Hypothalamus (tissue), 51 donors: ENCODE data around the gene PPP1R15B.

Experiments used
- DNase-seq, 51 donors: peaks; one replicate each; lab custom pipeline; 2025; lab: John Stamatoyannopoulos, UW

Gene PPP1R15B

DNA sequence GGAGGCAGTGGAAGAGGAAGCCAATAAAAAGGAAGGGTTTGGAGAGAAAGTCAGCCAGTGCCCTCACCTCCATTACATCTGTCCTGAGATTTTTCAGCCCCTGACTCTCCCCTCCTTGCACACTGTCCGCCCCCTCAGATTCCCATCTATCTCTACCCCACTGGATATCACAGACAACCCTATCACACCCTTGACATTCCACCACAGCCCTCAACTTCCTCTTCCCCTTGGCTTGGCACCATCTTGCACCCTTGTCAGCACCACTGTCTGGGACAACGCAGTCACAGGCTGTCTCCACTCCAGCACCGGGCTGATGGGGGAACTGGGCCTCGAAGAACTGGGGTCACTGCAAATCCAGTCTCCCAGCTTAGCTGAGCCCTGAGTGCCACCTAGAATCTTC, 37.7 kb downstream of the PPP1R15B start:
- no peak for DNase-seq

DNA sequence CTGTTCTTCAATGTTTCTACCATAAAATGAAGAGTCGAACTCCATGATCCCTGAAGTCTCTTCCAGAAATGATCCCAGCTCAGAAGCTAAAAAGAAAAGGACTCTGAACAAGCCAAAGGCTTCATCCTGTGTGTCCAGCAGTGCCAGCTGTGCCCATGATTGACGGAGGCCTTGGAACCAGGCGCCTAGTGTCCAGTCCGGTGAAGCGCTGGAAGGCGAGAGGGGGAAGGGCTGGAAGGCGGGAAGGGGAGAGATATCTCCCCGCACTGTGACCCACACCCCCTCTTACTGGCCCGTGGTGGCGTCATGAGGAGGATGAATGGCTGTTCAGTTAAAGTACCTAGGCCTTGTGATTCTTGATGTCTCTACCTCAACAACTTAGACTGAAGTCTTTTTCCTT, 41.4 kb downstream of the PPP1R15B start:
- peak in 24 of 51 donors; percentile 17 to 78 (median 46) for DNase-seq

DNA sequence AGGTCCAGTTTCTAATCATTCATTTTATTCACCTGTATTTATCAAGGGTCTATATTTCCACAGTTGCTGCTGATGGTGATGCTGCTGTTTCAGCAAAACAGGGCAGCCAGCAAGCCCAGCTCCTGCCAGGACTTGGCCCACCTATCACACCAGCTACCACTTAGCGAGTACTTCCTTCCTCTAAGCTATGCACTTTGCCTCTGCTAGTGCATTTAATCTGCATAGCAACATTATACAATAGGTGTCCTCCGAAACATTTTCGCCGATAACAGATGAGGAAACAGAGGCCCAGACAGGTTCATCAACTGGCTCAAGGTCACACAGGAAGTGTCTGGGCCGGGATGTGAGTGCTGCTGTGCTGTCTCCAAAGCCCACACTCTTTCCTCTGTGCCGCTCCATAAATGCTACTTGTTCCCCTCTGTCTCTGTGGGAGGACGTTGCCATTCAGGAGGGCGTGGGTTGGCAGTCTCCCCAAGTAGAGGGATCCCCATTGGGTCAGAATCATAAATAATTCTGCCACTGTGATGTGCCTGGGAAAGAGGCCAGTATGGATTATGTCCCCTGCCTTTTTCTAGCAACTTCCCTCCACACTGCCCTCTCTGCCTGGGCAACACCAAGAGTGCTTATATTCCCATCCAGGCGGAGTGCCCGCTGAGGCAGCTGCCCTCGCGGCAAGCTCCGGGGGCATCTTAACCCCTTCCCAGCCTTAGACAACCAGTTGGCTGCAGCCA, 42.5 kb downstream of the PPP1R15B start:
- DNase-seq: peak in 33 of 51 donors; percentile 28 to 86 (median 62)

DNA sequence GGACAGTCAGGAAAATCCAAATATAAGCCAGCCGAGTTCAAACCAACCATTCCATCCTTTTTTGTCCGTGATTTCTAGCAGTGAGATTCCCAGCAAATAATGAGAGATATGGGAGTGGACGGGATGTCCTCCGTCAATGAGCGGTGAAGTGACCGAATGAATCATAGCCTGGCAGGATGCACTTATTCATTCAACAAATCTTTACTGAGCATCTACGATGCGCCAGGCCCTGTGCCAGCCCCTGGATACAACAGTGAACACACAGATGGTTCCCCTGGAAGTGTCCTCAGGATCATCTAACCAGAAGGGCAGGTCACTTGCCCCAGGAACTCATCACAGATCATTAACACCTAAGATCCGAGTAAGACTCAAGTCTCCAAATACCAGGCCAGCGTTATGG, 43.7 kb downstream of the PPP1R15B start:
- DNase-seq: no peak

DNA sequence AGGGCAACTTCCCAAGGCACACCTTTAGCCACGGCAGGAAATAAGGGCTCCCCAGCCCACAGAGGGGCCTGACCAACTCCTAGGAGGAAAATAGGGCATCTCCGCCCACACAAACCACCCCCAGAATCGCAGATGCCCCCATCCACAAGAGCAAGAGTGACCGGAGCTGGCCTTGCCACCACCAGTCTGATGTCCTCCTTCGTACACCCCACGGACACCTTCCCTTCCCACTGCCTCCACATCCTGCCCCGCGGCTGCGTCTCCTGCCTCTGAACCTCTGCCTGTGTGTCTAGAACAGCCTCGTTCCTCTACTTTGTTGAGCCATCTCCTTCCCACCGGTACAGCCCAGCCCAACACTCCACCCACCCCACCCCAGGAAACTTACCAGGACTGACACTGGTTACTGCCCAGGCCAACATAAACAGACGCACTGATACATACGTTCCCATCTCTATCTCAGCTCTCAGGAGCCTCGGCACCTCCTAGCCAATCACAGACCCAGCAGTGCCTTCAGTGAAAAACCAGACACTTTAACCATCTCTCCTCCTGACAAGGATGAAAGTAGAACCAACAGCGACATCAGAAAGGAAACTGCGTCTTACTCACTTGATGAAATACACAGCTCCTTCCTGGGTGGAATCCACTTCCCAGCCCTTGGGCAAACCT, 44.3 kb downstream of the PPP1R15B start:
- no peak for DNase-seq

DNA sequence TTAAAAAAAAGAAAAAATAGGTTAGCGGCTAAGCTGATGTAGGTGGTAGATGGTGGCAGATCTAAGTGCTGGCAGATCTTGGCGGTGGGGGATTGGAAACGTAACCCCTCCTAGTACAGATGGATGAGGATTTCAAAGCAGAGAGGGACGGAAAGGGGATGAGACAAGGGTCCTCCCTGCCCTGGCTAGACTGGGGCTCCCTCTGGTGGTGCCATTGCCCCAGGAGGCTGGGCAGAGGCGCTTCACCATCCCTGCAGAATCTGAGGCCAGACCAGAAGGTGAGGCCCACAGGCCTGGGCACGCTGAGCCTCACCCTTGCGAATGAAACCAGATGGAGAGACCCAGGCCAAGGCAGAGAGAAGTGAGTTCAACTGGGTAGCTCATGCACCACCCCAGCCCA, 44.9 kb downstream of the PPP1R15B start:
- DNase-seq: peak in 1 of 51 donors; percentile 8

DNA sequence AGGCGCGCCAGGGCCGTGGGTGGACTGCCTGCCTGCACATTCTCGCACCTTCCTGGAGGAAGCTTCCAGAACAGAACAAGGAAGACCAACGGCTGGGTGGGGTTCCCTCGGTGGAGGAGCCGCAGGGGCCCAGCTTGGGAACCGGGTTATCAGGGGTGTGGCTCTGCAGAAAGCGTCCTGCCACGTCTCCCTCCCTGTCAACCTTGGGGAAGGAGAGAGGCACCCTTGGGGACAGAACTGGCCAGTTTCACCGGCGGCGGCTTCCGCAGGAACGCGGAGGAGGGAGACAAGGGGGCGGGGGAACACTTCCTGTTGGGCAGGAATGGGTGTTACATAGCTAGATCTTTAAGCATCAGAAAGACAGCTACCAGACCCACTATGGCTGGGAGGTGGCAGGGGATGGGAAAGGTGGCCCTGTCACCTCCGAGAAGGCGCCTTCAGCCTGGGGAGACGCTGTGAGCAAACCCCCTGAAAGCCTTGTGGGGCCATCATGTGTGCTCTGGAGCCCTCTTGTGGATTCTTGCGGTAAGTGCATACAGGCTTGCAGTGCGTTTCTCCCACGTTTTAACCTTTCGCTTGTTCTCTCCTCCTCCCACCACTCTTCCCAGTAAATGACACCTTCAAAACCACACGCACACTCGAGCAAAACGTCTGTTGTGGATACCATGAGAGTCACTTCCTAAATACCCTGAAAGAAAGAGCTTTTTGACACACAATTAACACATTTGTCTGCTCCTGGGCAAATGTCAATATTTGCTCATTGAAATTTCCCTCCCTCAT, 48.1 kb downstream of the PPP1R15B start:
- peak in 41 of 51 donors; percentile 25 to 91 (median 53) for DNase-seq

DNA sequence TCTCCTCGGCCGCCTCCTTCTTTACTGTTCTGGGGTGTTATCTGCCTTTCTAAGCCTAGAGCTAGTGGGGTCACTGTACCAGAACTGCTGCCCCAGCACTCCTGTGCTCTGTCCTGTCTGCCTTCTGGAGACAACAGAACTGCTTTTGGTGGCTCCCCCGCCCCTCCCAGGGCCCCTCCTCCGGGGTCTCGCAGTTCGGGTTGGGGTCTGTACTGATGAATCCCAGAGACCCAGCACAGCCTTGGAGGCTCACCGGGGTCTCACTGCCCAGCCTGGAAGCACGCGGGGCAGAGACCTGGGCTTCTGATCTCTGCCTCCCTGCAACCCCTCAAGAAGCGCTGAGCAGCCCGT, 48.7 kb downstream of the PPP1R15B start:
- DNase-seq: no peak

DNA sequence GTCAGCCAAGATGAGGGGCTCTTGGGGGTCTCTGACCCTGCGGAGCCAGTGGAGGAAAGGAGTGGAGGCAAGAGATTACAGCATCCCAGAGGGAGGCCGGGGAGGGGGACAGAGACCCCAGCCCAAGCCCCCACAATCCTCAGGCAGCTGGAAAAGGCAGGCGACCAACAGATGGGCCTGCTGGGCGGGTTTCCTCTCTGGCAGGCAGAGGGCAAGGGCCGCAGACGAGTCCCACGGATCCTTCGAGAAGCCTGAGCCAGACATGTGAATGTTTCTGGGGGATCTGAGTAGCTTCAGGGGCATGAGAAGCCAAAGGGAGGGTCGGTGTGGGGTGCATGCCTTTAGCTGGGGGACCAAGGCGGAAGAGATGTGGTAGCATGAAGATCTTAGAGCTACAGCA, 49.8 kb downstream of the PPP1R15B start:
- no peak for DNase-seq

DNA sequence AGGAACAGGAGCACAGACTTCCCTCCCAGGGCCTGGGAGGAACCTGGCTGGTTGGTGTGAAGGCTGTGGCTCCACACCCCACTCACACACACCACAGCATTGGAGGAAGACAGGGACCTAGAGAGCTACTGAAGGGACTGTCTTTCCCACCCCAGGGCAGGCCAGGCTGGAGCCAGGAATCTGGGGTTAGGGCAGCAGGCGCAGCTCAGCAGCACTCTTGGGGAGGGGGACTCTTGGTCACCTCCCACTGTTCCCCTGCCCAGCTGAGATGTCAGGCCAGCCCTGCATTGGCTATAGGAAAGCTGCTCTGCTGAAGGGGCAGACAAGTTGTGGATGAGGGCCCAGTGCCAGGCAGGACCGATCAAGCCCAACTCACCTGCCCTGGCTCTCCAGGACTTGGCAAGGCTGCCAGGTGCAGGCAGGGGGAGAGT, 50.3 kb downstream of the PPP1R15B start:
- no peak for DNase-seq

DNA sequence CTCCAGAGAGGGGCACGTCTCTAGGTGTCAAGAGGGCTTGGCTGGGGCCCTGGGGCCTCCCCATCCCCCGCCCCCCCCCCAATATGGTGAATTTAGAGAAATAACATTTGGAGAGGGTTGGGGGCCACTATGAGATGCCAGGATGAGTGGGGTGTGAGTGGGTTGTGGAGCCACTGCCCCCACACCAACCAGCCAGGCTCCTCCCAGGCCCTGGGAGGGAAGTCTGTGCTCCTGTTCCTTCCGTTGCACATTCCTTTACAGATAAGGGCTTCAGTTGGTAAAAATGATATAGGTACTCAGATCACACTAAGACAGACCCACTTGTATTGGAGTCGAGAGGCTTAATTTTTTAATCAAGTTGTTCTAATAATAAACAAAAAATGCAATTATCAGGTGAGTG, 51.3 kb downstream of the PPP1R15B start:
- no peak for DNase-seq

DNA sequence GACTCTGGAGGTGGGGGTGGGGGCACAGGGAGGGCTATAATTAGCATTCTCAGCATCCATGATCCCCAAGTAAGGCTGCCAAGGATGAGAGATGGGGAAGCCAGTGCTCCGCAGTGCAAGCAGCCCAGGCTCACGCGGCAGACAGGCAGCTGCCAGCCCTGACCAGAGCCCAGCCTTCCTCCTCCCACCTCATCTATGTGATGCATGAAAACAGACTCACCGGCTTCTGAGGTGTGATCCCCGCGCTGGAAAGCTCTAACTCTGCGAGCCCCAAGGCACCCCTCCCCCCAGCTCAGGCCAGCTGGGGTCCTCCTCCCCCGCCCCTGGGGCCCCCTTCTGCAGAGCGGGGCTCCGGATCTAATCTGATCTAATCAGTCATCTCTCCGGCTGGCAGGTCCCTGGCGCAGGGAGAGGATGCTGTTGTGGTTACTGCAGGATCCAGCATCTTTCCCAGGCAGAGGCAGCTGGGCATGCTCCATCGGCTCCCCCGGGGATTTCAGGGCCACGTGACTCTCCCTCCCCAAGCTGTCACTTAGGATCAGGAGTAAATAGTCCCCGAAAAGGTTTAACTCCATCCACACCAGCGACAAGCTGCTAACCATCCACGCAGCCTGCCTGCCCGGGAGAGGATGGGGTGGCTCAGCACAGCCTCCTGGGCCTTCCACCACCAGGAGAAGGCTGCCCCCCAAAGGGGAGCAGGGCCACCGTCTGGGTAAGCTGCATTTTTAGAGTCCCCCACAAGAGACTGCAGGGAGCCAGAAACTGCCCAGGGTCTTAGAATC, 52.0 kb downstream of the PPP1R15B start, which contains the start of gene PLEKHA6:
PLEKHA6 (minus strand) TSS at position 456 of the 782 bp plus-strand sequence. CDS start 86,202 bp downstream, outside the sequence.
- peak in 45 of 51 donors; percentile 26 to 89 (median 68) for DNase-seq

DNA sequence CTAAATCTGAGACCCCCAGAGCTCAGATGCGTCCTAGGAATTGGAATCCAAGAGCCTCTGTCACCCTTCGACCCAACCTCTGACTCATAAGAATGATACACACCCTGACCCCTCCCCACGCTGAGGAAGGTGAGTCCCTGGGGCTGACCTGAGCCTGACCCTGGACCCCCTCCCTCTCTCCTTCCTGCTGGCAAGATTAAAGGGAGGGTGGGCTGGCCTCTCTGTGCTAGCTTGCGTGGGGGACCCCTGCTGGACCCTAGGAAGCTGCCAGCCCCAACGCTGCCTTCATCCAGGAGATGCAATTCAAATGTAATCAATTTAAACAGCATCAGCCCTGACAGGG, 52.5 kb downstream of the PPP1R15B start:
- no peak for DNase-seq

DNA sequence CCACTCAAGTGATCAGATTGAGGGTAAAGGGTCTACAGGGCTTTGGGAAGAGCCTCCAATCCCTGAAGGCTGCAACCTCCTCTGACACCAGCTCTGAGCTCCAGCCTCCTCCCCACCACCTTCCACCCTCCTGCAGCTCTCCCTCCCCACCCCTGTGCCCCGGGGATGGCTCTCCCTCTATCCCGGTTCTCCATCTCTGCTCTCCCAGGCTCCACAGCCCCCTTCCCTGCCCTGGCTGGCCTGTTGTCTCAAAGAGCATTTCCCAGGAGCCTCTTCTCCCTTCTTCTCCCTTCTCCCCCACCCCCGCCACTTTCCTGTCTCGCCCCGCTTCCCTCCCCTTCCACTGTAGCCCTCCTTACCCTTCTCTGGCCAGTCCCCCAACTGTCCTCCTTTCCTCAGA, 53.0 kb downstream of the PPP1R15B start:
- DNase-seq: peak in 2 of 51 donors; percentile 18 to 55

DNA sequence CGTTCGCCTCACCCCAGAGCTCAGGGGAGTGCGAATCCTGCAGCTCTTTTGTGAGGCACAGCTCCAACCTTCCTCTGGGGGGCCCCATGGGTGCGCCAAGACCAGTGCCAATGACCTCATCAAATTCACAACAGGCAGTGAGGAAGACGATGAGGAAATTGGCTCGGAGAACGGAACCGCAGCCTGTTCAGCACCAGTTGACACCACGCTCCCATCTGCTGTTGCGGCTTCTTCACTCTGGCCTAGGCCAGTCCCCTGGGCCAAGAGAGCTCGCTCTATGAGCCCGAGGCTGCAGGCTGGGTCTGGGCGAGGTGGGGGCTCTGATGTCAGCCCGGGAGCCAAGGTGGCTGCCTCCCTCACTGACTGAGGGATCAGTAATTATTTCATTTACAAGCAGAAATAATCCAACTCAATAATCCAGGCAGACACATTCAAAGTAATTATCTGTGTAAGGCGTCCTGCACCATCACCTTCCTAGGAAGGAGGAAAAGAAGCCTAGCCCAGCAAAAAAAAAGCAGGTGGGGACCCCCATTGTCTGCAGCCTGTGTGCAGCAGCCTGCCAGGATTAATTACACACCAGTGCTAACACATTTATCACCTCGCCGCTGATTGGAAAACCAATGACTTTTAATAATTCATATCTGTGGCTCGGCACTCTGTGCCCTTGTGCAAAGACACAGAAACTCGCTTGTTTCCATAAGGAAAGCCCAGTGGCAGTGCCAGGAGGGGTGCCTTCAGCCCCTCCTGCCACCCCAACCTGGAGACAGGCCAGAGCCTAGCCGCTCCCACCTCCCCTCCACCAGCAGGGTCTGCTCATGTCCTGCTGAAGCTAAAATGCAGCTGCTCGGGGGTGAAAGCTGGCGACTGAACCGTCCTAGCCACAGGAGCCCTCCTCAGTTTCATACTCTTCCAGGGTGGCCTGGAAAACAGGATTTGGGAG, 53.8 kb downstream of the PPP1R15B start:
- DNase-seq: peak in 28 of 51 donors; percentile 21 to 74 (median 38)

DNA sequence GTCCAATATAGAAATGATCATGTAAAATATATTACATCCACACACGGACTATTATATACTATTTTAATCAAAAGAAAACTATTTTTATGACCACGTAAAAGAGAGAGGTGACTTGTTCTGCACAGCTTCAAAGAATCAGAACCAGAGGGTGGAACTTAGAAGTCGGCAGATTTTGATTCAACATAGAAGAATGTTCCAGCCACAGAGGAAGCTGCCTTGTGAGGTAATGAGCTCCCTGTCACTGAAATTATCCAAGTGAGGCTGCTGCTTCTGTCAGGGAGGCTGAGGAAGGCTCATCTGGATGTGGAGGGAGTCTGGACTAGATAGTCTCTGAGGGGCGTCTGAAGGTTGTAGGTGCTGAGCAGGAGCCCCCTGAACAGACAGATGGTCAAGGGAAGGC, 54.6 kb downstream of the PPP1R15B start:
- no peak for DNase-seq

DNA sequence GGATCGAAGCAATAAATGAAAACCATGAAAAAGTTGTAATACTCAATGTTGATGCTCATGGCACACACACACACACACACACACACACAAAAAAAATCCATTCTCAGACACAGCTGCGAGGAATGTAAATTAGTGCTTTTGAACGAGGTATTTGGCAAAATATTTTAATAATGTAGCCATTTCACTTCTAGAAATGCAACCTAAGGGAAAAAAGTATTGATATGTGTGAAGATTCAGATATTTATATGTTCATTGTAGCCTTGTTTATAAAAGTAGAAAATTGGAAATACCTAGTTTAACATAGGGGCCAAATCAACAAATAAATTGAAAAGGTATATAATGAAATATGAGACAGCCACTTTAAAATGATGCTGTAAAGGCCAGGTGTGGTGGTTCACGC, 55.7 kb downstream of the PPP1R15B start:
- DNase-seq: no peak

DNA sequence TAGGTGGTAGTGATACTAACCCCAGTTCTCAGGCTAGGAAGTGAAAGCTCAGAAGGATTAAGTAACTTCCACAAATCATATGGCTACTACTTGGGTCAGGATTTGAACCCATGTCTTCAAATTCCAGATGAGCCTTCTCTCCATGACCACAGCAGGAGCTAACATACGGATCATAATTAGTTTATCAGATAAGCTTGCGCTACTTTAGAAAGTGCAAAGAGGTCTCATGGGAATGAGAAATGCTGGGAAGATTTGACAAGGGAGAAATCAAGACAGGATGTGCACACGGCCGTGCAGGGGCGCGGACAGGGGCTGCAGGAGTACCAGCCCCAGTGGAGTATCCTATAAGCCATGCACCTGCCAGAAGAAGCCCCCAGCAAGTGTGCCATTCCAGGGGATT, 57.0 kb downstream of the PPP1R15B start:
- no peak for DNase-seq
